ENCODE data around the gene SLC5A2.
"Not testable (repeated sequence)": the region's sequence is repeated elsewhere in the genome, so short reads cannot be mapped to it uniquely, and the experiment has no call there.

SLC5A2 gene

DNA sequence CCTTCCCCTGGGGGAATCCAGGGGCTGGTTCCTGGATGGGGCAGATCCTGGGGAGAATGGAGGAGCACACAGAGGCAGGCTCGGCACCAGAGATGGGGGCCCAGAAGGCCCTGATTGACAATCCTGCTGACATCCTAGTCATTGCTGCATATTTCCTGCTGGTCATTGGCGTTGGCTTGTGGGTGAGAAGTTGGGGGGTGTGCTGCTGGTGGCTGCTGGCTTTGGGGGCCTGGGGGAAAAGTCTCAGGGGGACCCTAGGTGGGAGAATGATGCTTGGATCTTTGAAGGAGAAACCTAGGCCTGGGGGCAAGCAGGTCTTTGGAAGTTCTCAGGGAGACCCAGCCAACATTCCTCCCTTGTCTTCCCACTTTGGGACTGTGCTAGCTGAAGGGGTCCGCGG, at the start of gene SLC5A2:
Gene SLC5A2, plus strand, starts transcription at position 43 of the 400 bp plus-strand sequence. Its CDS starts 14 bp downstream, at position 57.
- no peak for DNase-seq (ENCODE audit: low spot score)

DNA sequence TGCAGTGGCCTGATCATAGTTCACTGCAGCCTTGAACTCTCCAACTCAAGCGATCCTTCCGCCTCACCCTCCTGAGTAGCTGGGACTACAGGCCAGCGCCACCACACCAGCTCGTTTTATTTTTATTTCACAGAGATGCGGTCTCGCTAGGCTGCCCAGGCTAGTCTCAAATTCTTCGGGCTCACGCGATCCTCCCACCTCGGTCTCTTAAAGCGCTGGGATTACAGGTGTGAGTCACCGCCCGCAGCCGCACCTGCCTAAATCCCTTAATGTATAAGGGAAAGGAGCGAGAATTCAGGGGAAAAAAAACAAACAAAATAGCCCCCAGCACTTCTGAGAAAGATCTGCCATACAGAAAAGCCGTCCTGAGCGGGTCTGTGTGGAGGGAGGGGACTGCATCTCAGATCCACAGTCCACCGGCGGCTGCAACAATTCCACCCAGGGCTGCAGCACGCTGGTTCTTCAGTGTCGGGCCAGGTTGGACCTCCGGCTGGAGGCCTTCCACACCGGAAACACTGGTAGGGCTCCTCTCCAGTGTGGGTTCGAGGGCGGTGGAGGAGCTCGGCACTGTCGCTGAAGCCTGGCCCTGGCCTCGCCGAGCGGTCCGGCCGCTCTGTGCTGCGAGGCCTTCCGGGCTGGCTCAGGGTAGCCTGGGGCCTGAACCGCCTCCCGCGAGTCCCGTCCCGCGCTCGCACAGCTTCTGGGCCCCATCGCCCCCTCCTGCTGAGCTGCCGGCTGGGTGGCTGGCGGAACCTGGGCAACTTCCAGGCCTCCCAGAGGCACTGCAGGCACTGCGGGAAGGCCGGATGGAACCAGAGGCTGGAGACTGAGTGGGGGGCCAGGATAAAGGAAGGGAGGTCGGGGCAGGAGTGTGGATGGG, 47.3 kb upstream of the SLC5A2 start:
- no peak for DNase-seq (ENCODE audit: low spot score)

DNA sequence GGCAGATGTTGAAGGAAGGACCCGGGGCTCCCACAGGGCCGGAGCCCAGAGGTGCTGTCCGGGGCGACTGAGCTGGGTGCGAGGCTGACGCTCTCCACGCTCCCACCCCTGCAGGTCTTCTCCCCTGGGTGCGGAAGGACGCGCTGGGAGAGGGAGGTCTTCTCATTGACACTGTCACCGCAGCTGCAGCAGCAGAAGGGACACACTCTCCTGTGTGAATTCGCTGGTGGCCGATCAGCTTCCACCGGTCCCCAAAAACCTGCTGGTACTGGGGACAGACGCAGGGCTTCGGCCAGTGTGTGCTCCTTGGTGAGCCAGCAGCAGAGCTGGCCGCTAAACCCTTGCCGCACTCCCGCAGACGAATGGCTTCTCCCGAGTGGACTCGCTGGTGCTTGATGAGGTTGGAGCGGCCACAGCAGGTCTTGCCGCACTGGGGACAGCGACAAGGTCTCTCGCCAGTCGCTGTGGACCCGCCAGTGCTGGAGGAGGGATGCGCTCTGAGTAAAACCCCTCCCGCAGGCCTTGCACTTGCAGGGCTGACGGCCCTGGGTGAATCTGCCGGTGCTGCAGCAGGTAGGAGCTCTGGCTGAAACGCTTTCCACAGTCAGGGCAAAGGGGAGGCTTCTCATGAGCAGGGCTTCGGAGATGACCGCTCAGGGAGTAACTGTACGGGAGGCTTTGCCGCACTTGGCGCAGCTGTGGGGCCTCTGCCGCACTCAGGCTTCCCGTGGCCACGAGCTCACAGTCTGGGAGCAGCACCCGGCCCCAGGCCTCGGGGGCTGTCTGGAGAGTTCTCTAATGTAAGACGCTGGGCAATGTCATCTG, 46.5 kb upstream of the SLC5A2 start:
- no peak for DNase-seq (ENCODE audit: low spot score)

DNA sequence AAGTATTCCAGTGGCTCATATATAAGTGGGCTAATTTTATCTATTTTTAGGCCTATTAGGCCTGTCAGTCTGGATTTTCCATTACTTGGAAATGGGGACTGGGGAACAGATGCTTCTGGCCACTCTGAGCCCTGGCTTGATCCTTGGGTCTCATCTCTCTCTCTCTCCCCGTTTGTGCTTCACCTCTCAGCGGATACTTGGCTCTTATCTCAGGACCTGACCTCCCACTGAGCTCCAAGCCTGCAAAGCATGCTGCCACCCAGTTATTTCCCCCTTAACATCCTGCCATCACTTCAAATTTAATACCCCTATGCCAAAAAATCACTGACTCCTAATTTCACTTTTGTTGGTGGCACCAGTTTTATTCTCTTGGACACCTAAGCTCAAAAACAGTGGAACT, 44.5 kb upstream of the SLC5A2 start:
- no peak for DNase-seq (ENCODE audit: low spot score)

DNA sequence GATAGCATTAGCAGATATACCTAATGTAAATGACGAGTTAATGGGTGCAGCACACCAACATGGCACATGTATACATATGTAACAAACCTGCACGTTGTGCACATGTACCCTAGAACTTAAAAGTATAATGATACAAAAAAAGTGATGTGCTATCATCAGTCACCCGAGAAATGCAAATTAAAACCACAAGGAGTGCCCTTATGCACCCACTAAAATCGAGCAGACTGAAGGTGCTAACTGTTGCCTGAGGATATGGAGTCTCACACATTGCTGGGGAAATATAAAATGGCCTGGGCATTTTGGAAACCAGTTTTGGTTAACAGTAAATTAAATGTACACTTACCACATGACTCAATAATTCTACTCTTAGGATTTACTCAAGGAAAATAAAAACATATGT, 43.9 kb upstream of the SLC5A2 start:
- DNase-seq (ENCODE audit: low spot score), result not testable (repeated sequence)

DNA sequence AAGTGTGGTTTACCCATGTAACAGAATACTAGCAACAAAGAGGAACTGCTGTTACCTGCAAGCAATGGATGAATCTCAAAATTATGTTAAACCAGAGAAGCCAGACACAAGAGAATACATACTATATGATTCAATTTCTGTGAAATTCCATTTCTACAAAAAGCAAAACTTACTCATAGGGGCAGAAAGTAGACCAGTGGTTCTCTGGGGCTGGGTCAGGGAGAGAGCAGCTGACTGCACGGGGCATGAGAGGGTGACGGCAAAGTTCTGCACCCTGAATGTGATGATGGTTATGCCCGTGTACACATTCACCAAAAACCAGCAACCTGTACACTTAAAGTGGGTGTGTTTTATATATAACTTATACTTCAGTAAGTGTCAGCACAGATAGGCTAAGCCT, 43.4 kb upstream of the SLC5A2 start:
- no peak for DNase-seq (ENCODE audit: low spot score)

DNA sequence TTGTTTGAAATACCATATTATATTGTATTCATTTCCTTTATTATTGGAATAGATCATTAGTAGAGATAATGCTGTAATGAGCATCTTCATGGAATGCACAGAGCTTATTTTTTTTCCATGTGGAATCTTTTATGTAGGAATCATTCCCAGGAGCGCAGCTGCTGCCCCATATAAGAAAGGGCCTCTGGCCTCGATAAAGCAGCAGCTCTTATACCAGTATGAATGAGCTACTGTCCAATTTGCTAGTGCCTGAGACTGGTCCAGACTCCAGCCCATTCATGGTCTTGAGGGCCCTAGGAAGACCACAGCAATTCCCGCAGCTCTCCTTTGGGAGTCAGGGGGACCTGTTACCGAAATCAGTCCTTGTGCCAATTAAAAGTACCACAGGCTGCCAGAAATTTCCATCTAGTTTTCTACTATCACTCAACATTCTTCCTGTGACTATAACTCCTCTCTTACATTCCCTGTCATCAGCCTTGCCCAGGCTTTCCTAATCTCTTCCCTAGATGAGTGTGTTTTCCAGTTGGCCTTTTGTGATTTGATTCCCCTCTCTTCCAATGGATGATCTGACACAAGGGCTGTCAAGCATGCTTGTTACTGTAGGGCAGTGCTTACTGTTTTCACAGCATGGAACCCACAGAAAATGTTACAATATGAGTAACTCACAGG, 42.3 kb upstream of the SLC5A2 start:
- no peak for DNase-seq (ENCODE audit: low spot score)

DNA sequence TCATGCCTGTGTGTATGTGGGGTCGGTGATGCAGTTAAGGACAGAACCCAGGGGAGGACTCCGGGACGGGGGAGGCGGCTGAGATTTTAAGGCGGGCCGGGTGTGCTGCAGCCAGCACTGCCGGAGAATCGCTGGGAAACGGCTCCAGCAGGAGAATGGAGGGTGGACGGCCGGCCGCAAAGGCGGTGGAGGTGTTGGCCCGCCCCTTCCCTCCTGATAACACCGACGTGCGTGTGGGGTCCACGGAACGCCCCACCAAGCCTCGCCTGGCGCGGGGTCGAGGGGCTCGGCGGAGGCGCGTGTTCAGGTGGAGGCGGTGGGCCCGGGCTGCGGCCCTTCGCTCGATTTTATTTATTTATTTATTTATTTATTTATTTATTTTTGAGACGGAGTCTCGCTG, 41.0 kb upstream of the SLC5A2 start:
- DNase-seq (ENCODE audit: low spot score), result no peak

DNA sequence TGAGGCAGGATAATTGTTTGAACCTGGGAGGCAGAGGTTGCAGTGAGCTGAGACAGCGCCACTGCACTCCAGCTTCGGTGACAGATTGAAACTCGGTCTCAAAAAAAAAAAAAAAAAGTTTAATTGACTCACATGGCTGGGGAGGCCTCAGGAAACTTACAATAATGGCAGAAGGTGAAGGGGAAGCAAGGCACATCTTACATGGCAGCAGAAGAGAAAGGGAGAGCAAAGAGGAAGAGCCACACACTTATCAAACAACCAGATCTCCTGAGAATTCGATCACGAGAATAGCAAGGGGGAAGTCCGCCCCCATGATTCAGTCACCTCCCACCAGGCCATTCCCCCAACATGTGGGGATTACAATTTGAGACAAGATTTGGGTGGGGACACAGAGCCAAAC, 37.0 kb upstream of the SLC5A2 start:
- DNase-seq (ENCODE audit: low spot score), result not testable (repeated sequence)

DNA sequence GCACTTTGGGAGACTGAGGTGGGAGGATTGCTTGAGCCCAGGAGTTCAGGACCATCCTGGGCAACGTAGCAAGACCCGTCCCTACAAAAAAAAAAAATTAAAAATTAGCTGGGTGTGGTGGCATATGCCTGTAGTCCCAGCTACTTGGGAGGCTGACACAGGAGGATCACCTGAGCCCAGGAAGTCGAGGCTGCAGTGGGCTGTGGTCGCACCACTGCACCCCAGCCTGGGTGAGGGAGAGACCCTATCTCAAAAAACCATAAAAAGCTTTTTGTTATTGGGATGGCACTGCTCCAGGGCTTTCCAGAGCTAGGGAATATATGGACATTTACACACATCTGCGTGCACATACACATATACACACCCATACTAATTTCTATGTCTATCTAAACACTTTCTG, 31.7 kb upstream of the SLC5A2 start:
- no peak for DNase-seq (ENCODE audit: low spot score)

DNA sequence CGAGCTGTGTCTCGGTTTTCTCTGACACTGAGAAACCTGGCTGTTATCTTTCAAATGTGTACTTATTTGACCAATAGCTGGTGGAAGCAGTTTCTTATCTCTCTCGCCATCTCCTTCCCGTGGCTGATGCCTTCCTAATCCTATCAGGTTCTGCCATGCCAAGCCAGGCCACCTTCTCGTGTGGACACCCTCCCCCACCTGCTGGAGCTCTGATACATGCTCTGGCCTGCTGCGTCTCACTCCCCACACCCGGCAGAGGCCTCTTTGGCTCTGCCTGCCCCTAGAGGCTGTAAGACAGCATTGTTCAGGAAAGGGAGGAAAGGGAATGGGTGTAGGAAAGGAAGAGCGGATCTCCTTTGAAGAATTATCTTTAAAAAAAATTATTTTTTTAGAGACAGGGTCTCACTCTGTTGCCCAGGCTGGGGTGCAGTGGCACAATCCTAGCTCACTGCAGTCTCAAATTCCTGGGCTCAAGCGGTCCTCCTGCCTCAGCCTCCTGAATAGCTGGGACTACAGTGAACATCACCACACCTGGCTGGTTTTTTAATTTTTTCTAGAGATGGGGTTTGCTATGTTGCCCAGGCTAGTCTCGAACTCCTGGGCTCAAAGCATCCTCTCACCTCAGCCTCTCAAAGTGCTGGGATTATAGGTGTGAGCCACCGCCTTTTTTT, 31.1 kb upstream of the SLC5A2 start:
- DNase-seq (ENCODE audit: low spot score), result no peak

DNA sequence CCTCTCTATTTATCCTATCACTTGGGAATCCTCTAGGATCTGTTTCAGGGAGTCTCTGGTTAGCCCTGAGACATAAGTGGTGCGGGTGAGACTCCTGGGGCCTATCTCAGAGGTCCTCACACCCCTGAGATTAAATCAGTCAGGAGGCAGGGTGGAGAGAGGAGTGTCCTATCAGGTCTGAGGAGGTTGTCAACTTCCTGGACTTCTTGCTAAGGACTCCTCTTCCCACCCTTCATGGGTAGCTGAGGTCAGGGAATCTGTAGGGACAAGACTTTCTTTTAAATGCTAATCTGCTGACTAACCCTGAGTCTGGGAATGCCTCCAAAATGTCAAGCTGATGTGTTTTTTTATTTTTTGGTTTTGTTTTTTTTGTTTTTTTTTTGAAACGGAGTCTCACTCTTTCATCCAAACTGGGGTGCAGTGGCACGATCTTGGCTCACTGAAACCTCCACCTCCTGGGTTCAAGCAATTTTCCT, 30.3 kb upstream of the SLC5A2 start:
- no peak for DNase-seq (ENCODE audit: low spot score)

DNA sequence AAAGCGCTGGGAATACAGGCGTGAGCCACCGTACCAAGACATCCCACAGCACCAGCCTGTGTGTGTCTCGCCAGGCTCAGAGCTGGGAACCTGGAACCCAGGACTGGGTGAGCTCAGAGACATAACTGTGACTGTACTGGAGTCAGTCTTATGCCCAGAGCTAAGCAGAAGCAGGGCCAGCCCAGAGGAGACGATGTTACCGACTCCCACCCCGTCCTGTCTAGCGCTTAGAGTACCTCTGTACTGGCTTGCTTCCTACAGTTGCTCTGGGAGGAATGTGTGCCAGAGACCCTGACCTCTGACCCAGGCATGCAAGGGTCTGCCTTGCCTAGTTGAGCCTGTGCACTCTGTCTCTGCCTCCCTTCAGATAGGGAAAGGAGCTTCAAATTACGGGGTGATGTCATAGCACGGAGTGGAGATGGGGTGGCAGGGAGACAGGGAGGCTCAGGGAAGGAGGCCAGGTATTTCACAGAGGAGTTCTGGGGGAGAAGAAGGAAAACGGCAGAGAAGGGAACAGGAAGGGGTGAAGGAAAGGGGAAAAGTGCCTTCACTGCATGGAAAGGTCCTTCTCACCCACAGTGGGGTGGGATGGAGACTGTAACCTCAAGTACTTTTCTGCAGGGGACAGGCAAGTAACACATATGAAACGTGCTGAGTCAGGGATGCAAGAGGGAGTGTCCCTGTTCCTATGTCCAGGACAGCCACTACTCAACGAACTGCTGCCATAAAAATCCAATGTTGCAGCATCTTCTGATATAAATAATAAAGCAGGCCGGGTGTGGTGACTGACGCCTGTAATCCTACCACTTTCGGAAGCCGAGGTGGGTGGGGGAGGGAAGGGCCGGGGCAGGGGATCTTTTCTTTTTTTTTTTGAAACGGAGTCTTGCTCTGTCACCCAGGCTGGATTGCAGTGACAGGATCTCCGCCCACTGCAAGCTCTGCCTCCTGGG, 29.4 kb upstream of the SLC5A2 start:
- DNase-seq (ENCODE audit: low spot score), result no peak

DNA sequence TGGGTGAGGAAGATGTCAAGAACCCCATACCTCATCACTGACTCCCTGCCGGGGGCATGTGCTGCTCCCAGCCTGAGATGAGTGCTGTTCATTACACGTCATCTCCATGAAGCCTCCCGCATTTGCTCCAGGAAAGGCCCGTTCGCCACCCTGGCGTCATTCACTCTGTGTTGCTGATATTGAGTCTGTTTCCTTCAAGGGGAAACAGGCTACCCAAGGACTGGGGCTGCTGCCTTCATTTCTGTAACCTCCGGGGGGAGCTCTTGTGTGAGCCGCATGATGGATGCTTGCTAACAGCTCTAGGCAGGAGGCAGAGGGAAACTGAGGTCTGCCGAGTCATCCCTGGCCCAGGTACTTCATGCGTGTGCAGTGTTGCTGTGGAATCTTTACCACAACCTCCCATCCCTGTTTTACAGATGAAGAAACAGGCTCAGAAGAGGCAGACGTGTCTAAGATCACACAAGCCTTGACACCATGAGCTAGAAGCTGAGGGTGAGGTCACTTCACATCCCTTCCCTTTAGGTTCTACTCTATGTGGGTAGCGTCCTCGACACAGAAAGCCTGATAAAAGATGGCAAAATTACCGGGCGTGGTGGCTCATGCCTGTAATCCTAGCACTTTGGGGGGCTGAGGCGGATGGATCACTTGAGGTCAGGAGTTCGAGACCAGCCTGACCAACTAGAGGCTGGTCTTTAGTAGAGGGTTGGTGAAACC, 27.2 kb upstream of the SLC5A2 start:
- DNase-seq (ENCODE audit: low spot score), result peak; percentile 25

DNA sequence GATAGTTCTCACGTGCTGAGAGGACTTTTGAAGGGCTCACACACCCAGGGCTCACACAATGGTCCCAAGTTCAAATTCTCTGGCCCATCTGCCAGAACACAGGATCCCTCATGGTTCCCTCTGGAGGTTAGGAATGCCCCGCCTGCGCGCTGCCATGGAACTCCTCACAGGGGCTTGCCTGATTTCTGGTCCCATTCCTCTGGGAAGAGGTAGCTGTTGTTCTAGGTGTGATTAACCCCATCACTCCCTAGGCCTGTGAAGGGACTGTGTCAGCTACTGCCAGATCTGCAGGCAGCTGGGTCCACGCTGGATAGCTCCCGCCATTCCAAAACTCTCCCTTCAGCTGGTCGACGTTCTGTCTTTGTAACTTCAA, 25.9 kb upstream of the SLC5A2 start:
- no peak for DNase-seq (ENCODE audit: low spot score)

DNA sequence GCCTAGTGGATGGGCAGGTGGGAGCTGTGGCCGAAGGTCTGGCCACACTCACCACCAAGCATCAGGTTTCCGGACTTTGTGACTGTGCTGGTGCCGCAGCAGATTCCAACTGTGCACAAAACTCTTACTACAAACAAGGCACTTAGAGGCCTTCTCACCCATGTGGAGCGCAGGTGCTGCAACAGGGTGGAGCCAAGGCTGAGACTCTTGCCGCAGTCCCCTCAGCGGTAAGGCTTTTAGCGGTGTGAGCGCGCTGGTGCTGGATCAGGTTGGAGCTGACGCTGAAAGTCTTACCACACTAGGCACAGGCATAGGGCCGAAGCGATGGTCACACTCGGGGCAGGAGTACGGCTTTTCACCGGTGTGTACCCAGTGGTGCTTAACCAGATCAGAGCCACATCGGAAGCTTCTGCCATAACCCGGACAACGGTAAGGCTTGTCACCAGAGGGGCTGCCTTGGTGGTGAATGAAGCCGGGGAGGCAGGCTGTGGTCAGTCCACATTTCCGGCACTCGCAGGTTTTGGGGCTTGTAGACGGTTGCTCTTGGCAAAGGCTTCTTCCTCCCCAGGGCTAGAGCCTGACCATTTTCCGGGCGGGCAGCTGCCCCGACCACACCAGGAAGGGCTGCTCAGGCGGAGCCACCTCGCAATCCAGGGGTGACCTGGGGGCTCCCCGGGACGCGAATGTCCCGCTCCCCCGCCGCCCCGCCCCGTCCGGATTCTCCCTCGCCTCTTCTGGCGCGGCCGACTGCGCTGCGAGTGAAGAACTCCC, 24.7 kb upstream of the SLC5A2 start:
- DNase-seq (ENCODE audit: low spot score), result peak; percentile 48

DNA sequence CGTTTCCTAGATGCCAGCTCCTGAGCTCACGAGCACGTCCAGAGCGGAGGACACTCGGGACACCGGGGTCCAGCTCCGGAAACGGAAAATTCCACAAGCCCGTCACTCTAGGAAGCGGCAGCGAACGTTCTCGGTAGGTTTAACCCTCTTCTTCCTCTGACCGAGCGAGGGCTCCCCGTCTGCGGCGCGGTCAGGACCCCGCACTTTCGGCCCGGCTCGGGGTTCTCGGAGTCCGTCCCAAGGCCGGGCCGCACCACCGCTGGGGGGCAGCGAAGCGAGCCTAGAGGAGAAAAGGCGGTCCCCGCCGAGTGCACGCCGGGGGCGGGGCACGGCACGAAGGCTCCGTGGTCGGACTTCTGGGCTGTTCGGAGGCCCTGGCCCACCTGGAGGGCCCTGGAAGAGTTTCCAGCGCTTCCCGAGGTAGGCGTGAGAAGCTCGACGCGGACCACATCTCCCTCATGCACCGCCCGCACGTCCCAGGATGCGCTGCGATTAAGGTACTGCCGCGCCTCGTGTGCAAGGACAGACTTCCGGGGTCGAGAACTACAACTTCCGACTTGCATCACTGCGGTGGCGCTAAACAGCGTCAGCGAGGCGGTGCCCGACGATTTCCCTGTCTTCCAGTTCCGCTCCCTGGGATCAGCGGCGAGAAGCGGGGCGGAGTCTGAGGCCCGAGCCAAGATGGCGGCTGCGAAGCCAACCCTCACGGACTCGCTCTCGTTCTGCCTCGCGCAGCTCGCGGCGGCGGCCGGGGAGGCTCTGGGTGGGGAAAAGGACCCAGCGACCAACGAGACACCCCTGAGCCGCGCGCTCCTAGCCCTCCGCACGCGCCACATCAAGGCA, 23.9 kb upstream of the SLC5A2 start, which contains the start of gene ARMC5:
Gene ARMC5, plus strand, starts transcription at position 658 of the 843 bp plus-strand sequence. Its CDS starts 24 bp downstream, at position 682.
- peak; percentile 97 for DNase-seq (ENCODE audit: low spot score)
